ENCODE results near the gene PIM2. TPM values are rescaled to one million over a fixed set of nuclear protein-coding genes. Genes with fewer than 3 reads are reported as not detected.
A peak's percentile ranks its signal among the peaks of the same experiment; 100 is the strongest.

The PIM2 gene
- 6.8 and 8.0 TPM in 2 replicates for total RNA-seq (2014; rRNA removed; shearing (Covaris generic))

- Histone ChIP-seq H3K4me3 (peak within 1 kb of the TSS; percentile 67), H3K36me3 (no peaks in the 10 kb centered on the region), H3K4me1 (peaks cover 3% of the 10 kb centered on the region; the same call in 1 of the 2 replicates), H3K9me3 (replicated peaks) (no peaks in the 10 kb centered on the region), H3K27ac (no peak within 1 kb of the TSS), H3K27me3 (no peaks in the 10 kb centered on the region)
- peak; percentile 89 for DNase-seq
Measured at GRCh38 chrX:48918643-48919340, at the start of gene PIM2. Gene PIM2 (minus strand): TSS chrX:48919024. CDS start chrX:48918834, 190 bp downstream.

DNA sequence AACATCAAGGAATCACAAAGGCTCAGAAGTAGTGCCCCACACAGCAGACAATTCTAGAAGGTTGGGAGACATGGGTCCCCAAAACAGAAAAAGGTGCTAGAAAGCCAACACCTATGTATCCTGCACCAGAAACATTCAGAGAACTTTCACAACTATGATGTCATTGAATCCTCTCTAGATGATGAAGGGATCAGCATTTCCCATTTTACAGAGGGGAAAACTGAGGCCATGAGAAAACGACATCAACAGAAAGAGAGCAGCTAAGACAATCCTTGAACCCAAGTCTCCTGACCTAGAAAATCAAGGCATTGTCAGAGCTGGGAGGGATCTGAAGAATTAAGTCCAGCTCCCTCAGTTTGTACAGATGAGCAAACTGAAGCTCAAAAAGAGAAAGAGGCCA lies 49.6 kb upstream of the PIM2 start:
- Histone ChIP-seq H3K9me3 (replicated peaks) (no peaks in the 10 kb centered on the region), H3K36me3 (no peaks in the 10 kb centered on the region), H3K27me3 (no peaks in the 10 kb centered on the region), H3K4me3 (no peak overlapping the region), H3K4me1 (no peaks in the 10 kb centered on the region), H3K27ac (no peak overlapping the region)
- DNase-seq: no peak

- no peak overlapping the region for H3K27ac ChIP-seq
- H3K4me1 ChIP-seq: no peaks in the 10 kb centered on the region
- no peak overlapping the region for H3K4me3 ChIP-seq
- H3K36me3 ChIP-seq: no peaks in the 10 kb centered on the region
- no peaks in the 10 kb centered on the region for H3K27me3 ChIP-seq
- no peaks in the 10 kb centered on the region for H3K9me3 ChIP-seq (replicated peaks)
- no peak for DNase-seq
Measured at GRCh38 chrX:48966796-48967579, 48.2 kb upstream of the PIM2 start.

GRCh38 chrX:48965959-48966358 lies 47.1 kb upstream of the PIM2 start:
- no peaks in the 10 kb centered on the region for H3K27me3 ChIP-seq
- H3K36me3 ChIP-seq: no peaks in the 10 kb centered on the region
- no peak overlapping the region for H3K27ac ChIP-seq
- DNase-seq: no peak
- H3K4me1 ChIP-seq: no peaks in the 10 kb centered on the region
- H3K9me3 ChIP-seq (replicated peaks): no peaks in the 10 kb centered on the region
- no peak overlapping the region for H3K4me3 ChIP-seq

- Histone ChIP-seq H3K9me3 (replicated peaks) (no peaks in the 10 kb centered on the region), H3K27me3 (no peaks in the 10 kb centered on the region), H3K36me3 (no peaks in the 10 kb centered on the region), H3K4me3 (no peak overlapping the region), H3K27ac (no peak overlapping the region), H3K4me1 (no peaks in the 10 kb centered on the region)
- DNase-seq: peak in 1 of 2 experiments; percentile 8
Measured at GRCh38 chrX:48961585-48962091, 42.8 kb upstream of the PIM2 start.

- Histone ChIP-seq H3K36me3 (no peaks in the 10 kb centered on the region), H3K9me3 (replicated peaks) (no peaks in the 10 kb centered on the region), H3K4me3 (no peak overlapping the region), H3K27me3 (no peaks in the 10 kb centered on the region), H3K4me1 (no peaks in the 10 kb centered on the region), H3K27ac (no peak overlapping the region)
- no peak for DNase-seq
Measured at GRCh38 chrX:48960291-48960690, 41.5 kb upstream of the PIM2 start.

- Histone ChIP-seq H3K4me3 (peak overlapping the region; percentile 78), H3K27me3 (no peaks in the 10 kb centered on the region), H3K36me3 (no peaks in the 10 kb centered on the region), H3K27ac (peak overlapping the region; percentile 88), H3K9me3 (replicated peaks) (no peaks in the 10 kb centered on the region), H3K4me1 (no peaks in the 10 kb centered on the region)
- peak; percentile 32 to 53 for DNase-seq
Measured at GRCh38 chrX:48958635-48959094, 39.8 kb upstream of the PIM2 start.

- H3K9me3 ChIP-seq (replicated peaks): no peaks in the 10 kb centered on the region
- no peaks in the 10 kb centered on the region for H3K27me3 ChIP-seq
- no peaks in the 10 kb centered on the region for H3K36me3 ChIP-seq
- H3K4me3 ChIP-seq: peak overlapping the region; percentile 78
- peak; percentile 93 to 94 for DNase-seq
- no peaks in the 10 kb centered on the region for H3K4me1 ChIP-seq
- H3K27ac ChIP-seq: peak overlapping the region; percentile 88
Measured at GRCh38 chrX:48957827-48958634, 39.2 kb upstream of the PIM2 start.

DNA sequence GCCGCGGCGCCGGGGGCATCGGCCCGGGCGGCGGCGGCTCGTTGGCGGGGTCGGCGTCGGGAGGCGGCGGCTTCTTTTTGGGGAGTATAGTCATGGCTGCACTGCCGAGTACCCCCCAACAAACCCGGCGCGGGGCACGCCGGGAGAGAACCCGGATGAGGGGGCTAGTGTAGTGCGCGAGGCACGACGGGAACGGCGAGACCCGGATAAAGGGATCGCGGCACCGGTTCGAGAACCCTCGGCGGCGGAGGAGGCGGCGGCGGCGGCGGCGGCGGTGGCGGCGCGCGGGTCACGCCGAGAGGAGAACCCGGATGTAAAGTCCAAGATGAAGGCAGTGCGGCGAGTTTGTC lies 38.6 kb upstream of the PIM2 start, which contains the start of gene OTUD5:
TSS of gene OTUD5 (minus strand) at position 131 of the 350 bp plus-strand sequence. CDS start at position 94, 37 bp downstream.
- Histone ChIP-seq H3K4me3 (peak within 1 kb of the TSS; percentile 78), H3K4me1 (no peaks in the 10 kb centered on the region), H3K9me3 (replicated peaks) (no peaks in the 10 kb centered on the region), H3K27ac (peak within 1 kb of the TSS; percentile 88), H3K36me3 (no peaks in the 10 kb centered on the region), H3K27me3 (no peaks in the 10 kb centered on the region)
- DNase-seq: peak; percentile 57 to 65

GRCh38 chrX:48956728-48957414 lies 38.0 kb upstream of the PIM2 start:
- Histone ChIP-seq H3K27ac (0 out of 2 replicates have a peak overlapping the region, but pooled peaks have one; percentile 12), H3K36me3 (no peaks in the 10 kb centered on the region), H3K4me3 (peak overlapping the region; percentile 78), H3K27me3 (no peaks in the 10 kb centered on the region), H3K9me3 (replicated peaks) (no peaks in the 10 kb centered on the region), H3K4me1 (no peaks in the 10 kb centered on the region)
- no peak for DNase-seq

DNA sequence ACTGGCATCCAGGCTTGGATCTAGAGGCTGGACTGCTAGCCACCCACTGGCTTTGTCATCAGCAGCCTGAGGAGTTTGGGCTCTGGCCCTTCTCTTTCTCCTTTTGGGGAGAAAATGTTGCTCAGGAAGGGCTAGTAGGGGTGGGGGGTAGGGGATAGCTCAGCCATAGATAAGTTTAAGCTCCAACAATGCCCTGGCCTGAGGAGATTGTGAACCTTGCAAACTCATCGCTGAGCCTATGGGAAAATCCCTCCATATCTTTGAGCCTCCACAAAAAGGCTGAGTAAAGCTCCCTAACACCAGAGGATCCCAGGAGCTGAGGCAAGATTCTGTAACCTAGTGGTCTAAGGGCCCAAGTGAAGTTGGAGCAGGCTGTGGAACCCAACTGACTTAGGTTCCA lies 29.8 kb upstream of the PIM2 start:
- H3K9me3 ChIP-seq (replicated peaks): no peaks in the 10 kb centered on the region
- H3K4me1 ChIP-seq: no peaks in the 10 kb centered on the region
- H3K27me3 ChIP-seq: no peaks in the 10 kb centered on the region
- no peak overlapping the region for H3K4me3 ChIP-seq
- no peak overlapping the region for H3K27ac ChIP-seq
- no peak for DNase-seq
- no peaks in the 10 kb centered on the region for H3K36me3 ChIP-seq

DNA sequence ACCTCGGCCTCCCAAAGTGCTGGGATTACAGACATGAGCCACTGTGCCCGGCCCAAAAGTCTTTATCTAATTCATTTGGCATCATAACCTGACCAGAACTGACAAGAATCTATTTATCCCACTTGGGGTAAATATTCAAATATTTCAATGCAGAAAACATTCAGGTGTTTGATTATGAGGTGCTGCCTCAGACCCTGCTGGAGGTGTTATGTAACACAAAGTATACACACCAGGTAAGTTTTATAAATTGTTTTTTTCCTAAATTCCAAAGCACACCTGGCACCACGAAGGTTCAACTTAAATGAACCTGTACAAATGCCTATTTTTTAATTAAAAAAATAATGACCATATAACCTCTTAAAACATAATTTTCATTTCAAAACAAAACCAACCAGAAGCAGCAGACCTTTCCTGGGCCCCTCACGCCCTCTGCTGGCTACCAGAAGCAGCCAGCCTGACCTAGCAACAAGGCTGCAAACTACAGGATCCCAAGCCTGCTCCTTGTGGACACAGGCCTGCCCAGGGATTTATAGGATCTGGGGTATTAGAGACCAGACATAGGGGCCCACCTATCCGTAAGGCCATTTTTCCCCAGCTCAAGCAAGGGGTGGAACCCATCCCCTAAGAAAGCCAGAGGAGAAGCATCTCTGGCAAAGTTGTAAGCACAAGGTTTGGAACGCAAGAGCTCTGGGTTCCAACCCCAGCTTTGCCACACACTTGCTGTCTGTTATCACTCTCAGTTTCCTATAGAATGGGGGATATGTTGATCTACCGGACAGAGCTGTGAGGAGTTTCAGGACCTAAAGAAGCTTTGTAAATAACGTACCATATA lies 26.9 kb upstream of the PIM2 start:
- Histone ChIP-seq H3K4me3 (no peak overlapping the region), H3K36me3 (no peaks in the 10 kb centered on the region), H3K9me3 (replicated peaks) (no peaks in the 10 kb centered on the region), H3K27me3 (no peaks in the 10 kb centered on the region), H3K27ac (no peak overlapping the region), H3K4me1 (no peaks in the 10 kb centered on the region)
- DNase-seq: peak; percentile 22 to 50

DNA sequence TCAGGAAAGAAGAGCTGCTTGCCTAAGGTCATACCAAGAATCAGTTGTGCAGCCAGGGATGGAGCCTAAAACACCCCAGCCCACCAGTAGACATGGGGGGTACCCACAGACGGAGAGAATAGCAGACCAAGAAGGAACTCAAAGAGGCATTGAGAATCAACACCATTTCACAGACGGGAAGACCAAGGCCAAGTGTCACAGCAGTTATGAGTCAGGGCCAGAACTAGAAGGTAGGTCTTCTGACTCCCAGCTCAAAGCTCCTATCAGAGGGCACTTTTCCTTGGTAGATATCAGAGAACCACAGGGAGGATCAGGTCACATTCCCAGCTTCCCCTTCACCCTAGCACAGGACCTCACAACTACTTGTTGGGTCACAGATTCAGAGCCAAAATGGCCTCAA lies 24.1 kb upstream of the PIM2 start:
- no peak for DNase-seq
- Histone ChIP-seq H3K27ac (no peak overlapping the region), H3K4me1 (no peaks in the 10 kb centered on the region), H3K36me3 (no peaks in the 10 kb centered on the region), H3K27me3 (no peaks in the 10 kb centered on the region), H3K4me3 (no peak overlapping the region), H3K9me3 (replicated peaks) (no peaks in the 10 kb centered on the region)
